Stimulated activated CD4-positive, alpha-beta T cell treated with anti-CD3 and anti-CD28 coated beads, Interleukin-4, amount 100 ng/mL, for 48 hours (primary cell): ENCODE results near the gene EMSY.
"Not testable (repeated sequence)": the region's sequence is repeated elsewhere in the genome, so short reads cannot be mapped to it uniquely, and the experiment has no call there.

Experiments used
- DNase-seq, 2 donors: peaks; one replicate each; pipeline ENCODE4 v3.0.0-alpha.2; 2020; ENCODE audit warnings: low read depth in 2 of 2

EMSY gene

DNA sequence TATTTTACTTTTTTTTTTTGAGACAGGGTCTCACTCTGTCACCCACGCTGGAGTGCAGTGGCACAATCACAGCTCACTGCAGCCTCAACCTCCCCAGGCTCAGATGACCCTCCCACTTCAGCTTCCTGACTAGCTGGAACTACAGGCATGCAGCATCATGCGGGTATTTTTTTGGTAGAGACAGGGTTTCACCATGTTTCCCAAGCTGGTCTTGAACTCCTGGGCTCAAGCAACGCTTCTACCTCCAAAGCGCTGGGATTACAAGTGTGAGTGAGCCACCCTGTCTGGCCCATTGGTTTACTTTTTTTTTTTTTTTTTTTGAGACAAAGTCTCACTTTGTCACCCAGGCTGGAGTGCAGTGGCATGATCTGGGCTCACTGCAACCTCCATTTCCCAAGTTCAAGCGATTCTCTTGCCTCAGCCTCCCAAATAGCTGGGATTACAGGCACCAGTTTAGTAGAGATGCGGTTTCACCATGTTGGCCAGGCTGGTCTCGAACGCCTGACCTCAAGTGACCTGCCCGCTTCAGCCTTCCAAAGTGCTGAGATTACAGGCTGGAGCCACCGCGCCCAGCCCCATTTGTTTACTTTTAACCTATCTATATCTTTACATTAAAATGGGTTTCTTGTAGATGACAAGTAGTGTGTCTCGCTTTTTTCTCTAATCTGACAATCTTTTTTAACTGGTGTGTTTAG is 127.5 kb downstream of the EMSY start:
- DNase-seq: not testable (repeated sequence)

DNA sequence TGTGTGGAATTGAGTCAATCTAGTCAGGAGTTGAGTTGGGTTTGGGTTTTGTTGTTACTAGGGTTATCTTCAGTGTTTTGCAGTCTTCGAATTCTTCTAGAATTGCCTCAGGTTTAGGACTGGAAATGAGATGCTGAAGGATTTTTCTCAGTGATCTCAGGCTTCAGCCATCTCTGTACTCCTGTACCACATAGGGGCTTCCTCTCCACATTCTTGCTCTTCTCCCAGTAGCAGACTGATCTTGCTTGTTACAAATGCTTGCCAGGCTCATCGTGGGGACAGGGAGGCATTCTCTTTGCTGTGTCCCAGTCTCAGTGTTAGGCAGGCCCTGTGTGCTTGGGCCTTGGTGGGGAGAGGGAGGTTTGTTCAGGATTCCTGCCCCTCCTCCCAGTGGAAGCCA is 129.6 kb downstream of the EMSY start:
- no peak for DNase-seq

GRCh38 chr11:76574879-76575278 is 130.1 kb downstream of the EMSY start:
- no peak for DNase-seq

GRCh38 chr11:76577226-76577920 is 132.6 kb downstream of the EMSY start:
- DNase-seq: no peak

GRCh38 chr11:76577921-76578653 is 133.3 kb downstream of the EMSY start:
- DNase-seq: no peak

- no peak for DNase-seq
Measured at GRCh38 chr11:76578654-76579055, 133.8 kb downstream of the EMSY start.

GRCh38 chr11:76579056-76579751 is 134.4 kb downstream of the EMSY start:
- DNase-seq: no peak

- no peak for DNase-seq
Measured at GRCh38 chr11:76579752-76580151, 134.9 kb downstream of the EMSY start.

DNA sequence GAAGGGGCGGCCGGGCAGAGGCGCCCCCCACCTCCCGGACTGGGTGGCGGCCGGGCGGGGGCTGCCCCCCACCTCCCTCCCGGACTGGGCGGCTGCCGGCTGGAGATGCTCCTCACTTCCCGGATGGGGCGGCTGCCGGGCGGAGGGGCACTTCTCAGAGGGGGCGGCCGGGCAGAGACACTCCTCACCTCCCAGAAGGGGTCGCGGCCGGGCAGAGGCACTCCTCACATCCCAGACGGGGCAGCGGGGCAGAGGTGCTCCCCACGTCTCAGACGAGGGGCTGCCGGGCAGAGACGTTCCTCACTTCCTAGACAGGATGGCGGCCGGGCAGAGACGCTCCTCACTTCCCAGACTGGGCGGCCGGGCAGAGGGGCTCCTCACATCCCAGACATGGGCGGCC is 137.7 kb downstream of the EMSY start:
- DNase-seq: not testable (repeated sequence)

GRCh38 chr11:76587820-76588454 is 143.1 kb downstream of the EMSY start:
- no peak for DNase-seq

- DNase-seq: peak; percentile 38 to 59
Measured at GRCh38 chr11:76588455-76589325, 143.9 kb downstream of the EMSY start.

- no peak for DNase-seq
Measured at GRCh38 chr11:76589477-76589876, 144.7 kb downstream of the EMSY start.

DNA sequence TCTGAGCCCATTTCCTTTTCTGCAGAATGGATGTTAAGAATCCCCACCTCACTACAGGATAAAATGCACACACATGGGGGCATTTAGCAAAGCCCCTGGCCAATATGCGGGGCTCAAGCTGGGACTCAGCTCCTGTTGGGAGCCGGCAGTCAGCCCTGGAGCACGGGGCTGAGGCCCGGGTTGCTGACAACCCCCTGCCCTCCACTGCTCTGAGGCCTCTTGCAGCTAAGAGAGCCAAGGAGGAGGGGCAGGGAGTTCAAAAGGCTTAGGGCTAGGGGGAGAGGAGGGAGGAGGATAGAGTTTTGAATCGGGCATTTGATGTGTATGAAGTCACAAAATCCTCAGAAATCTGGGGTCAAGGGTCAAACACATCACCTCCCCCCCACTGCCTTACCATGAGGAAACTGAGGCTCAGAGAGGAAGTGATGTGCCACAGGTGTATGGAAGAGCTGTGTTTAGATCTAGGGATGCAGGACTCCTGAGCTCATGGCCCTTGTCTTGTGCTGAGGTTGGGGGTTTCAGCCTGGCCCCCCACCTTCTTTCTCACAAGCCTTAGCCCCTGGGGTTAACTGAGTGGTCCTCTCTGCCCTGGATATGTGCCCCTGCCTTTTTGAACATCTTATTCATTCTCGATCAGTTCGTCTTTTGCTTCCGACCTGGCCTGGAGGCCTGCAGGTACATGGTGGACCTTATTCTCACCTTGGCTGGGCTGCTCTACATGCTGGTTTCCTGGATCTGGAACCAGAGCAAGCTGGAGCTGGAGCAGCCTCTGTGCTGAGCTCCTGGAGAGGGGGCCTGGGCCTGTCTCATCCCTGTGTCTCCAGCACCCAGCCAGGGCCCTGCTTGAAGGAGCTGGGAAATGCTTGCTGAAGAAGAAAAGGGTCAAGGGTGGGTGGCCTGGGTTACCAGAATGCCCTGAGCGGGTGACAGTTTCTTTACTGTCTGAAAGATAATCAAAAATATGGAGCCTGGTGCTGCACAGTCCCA is 145.4 kb downstream of the EMSY start:
- DNase-seq: no peak

GRCh38 chr11:76591416-76591815 is 146.6 kb downstream of the EMSY start:
- DNase-seq: no peak

DNA sequence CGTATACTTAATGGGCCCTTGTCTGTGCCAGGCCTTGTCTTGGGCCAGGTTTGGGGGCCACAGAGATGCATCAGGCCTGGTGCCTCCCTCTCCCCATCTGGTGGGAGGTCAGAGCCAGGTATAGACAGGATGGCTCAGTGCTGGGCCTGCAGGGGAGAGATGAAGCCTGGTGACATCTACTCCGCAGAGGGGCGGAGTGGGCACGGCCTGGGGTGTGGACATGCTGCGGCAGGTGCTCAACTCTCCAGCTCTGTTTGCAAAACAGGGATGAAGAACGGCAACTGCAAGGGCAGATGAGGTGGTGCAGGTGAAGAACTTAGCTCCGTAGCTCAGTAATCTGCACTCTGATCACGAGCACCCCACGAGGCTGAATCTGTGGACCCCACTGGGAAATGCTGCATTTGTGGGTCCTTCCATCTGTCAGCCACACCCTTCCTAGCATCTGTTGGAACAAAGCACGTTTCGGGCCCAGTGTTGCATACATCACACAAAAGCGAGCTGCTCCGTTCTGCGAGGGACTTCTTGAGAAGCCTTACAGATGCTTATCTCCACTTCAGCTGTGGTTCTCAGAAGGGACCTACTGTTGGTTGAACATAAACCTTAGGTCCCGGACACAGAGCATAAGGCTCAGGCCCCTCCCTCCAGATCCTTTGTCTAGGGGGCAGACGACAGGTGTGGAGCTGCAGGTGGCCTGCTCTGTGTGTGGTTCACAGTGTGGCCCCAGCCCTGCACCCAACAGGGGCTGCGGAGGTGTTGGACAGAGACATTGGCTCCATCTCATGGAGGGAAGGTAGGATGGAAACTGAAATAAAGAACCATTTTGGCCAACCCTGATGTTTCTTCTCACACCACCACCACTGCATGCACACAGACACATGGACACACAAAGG is 147.5 kb downstream of the EMSY start:
- no peak for DNase-seq

DNA sequence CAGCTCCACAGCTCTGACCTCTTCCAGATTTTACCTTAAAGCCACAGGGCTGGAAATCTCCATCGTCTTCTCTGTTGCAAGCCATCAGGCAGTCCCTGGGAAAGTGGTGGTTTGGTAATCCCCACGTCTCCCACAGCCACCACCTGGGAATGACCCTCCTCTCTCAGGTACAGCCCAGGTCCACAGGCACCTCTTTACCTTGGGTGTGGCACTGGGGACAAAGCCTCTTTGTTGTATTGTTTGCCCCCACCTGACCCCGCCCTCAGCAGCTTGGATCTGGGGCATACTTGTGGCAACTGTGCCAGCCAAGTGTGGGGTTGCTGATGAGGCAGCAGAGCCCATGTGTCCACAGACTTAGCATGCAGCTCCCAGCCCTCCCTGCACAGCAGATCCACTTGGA is 148.1 kb downstream of the EMSY start:
- no peak for DNase-seq

DNA sequence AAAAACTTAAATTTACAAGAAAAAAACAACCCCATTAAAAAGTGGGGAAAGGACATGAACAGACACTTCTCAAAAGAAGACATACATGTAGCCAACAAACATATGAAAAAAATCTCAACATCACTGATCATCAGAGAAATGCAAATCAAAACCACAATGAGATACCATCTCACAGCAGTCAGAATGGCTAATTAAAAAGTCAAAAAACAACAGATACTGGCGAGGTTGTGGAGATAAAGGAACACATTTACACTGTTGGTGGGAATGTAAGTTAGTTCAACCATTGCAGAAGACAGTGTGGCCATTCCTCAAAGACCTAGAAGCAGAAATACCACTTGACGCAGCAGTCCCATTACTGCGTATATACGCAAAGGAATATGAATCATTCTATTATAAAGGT is 150.3 kb downstream of the EMSY start:
- not testable (repeated sequence) for DNase-seq

DNA sequence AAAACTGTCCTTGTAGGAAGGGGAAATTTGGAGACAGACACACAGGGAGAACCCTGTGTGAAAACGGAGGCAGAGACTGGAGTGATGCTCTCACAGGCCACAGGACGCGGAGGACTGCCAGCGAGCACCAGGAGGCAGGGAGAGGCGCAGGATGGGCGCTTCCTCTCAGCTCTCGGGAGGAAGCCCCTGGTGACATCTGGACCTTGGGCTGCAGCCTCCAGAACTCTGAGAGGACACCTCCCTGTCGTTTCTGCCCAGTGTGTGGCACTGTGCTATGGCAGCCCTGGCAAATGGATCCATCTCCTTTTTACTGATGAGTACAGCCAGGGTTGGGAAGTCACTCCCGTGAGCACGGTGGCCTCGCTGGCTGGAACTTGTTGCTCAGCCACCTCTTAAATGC is 151.8 kb downstream of the EMSY start:
- DNase-seq: no peak
